ENCODE results near the gene AKAP12.

- no peak for TF ChIP-seq POLR2A (IDR thresholded peaks at IDR 0.05; ENCODE audit: low read length)
- no peak for TF ChIP-seq CTCF (IDR thresholded peaks at IDR 0.05)
- no peak for TF ChIP-seq ESRRA (IDR thresholded peaks at IDR 0.05; ENCODE audit: borderline replicate concordance, low read length)
- no peak for TF ChIP-seq ZC3H11A (IDR thresholded peaks at IDR 0.05)
- TF ChIP-seq HMGXB4 (CRISPR knock-in tag; IDR thresholded peaks at IDR 0.05; ENCODE audit: borderline replicate concordance): no peak
- TF ChIP-seq BCL3 (IDR thresholded peaks at IDR 0.05): no peak
- TF ChIP-seq EP300 (IDR thresholded peaks at IDR 0.05): no peak
- no peak for TF ChIP-seq REST (IDR thresholded peaks at IDR 0.05)
- TF ChIP-seq MAFK (IDR thresholded peaks at IDR 0.05; ENCODE audit: partially characterized antibody): no peak
- TF ChIP-seq MYC (IDR thresholded peaks at IDR 0.05; ENCODE audit: borderline replicate concordance, low read length): no peak
- no peak for TF ChIP-seq POLR2AphosphoS2 (conservative IDR thresholded peaks at IDR 0.05; ENCODE audit: low read length)
- TF ChIP-seq JUNB (IDR thresholded peaks at IDR 0.05): no peak
- no peak for TF ChIP-seq HDAC2 (IDR thresholded peaks at IDR 0.05)
- no peak for TF ChIP-seq CEBPB (IDR thresholded peaks at IDR 0.05)
These were observed 43.2 kb upstream of the AKAP12 start for GRCh38 chr6:151196555-151196954.
